Body of pancreas (tissue), 4 donors: ENCODE results near the gene AGAP1.
A peak's percentile ranks its signal among the peaks of the same experiment; 100 is the strongest.

Source experiments
- CTCF ChIP-seq, 7 experiments: fragments of 450-650 bp in 4 of 7; fragments of 200-600 bp in 3 of 7; sonication (generic) in 3 of 7; IDR thresholded peaks; one replicate each; pipeline ENCODE4 v1.5.1; 2016 to 2019; ENCODE audit warnings: antibody characterized with exemption in 7 of 7
- POLR2A ChIP-seq, 3 donors: fragments of 450-650 bp; IDR thresholded peaks; one replicate each; pipeline ENCODE4 v1.6.1; 2016; ENCODE audit warnings: antibody characterized with exemption in 3 of 3, mild to moderate bottlenecking in 2 of 3

GRCh38 chr2:235493402-235493774 is 455 bp upstream of the AGAP1 start:
- TF ChIP-seq CTCF (IDR thresholded peaks at IDR 0.05), result no peak
- TF ChIP-seq POLR2A (IDR thresholded peaks at IDR 0.05), result peak in 2 of 3 donors; percentile 25 to 31
